GM12873 (cell line): ENCODE data around the gene PHYH.

Experiments
- CTCF ChIP-seq: IDR thresholded peaks from 2 replicates; pipeline ENCODE4 v1.5.1; 2012; ENCODE audit warnings: low read depth, mild to moderate bottlenecking, moderate library complexity, low read length, control low read depth; ENCODE audit not compliant: insufficient read depth; ENCODE audit errors: missing control alignments

PHYH gene

GRCh38 chr10:13316635-13317311 lies 16.9 kb upstream of the PHYH start:
- TF ChIP-seq CTCF: no peak

GRCh38 chr10:13315361-13315760 lies 15.5 kb upstream of the PHYH start:
- no peak for TF ChIP-seq CTCF

- no peak for TF ChIP-seq CTCF
Observed at GRCh38 chr10:13311177-13311575, 11.3 kb upstream of the PHYH start.

GRCh38 chr10:13310518-13311176 lies 10.8 kb upstream of the PHYH start:
- no peak for TF ChIP-seq CTCF

- no peak for TF ChIP-seq CTCF
Observed at GRCh38 chr10:13309792-13310191, 9.9 kb upstream of the PHYH start.

GRCh38 chr10:13308096-13308495 lies 8.2 kb upstream of the PHYH start:
- no peak for TF ChIP-seq CTCF

GRCh38 chr10:13306103-13306502 lies 6.2 kb upstream of the PHYH start:
- TF ChIP-seq CTCF: no peak
